Sigmoid colon (tissue), 4 donors: Measurements from ENCODE around the gene COX10.

Source experiments
- POLR2A ChIP-seq, 2 donors: fragments of 450-650 bp; IDR thresholded peaks; one replicate each; pipeline ENCODE4 v1.6.1; 2016; ENCODE audit warnings: antibody characterized with exemption in 2 of 2, mild to moderate bottlenecking in 2 of 2, moderate library complexity in 2 of 2
- POLR2AphosphoS5 ChIP-seq, 4 donors: sonication (generic); formaldehyde crosslinking; IDR thresholded peaks; one replicate each; pipeline ENCODE4 v1.6.1; 2017; ENCODE audit warnings: antibody characterized with exemption in 4 of 4
- TF ChIP-seq, protein P1 (sequence below), 4 experiments: fragments of 450-650 bp in 3 of 4; fragments of 200-600 bp in 1 of 4; IDR thresholded peaks; one replicate each; pipeline ENCODE4 v1.5.1; 2016 to 2019; ENCODE audit warnings: antibody characterized with exemption in 4 of 4, mild to moderate bottlenecking in 3 of 4, moderate library complexity in 2 of 4

DNA sequence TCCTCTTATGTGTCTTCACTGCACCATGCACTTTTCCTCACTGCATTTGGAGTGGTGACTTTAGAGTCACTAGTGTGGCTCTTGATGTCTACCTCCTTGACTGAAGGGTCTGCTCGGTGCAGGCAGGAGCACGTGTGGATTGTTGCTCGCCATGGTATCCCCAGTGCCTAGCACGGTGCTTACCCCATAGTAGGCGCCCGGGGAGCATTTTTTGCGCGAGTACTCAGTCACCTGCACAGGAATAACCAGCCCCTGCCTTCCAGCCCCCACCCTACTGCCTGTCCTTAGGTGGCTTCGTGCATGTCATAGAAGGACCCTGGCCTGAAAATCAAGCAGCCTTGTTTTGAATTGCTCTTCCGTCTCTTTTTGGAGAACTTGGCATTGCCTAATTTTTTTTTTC is 136.1 kb downstream of the COX10 start:
- TF ChIP-seq, protein P1, sequence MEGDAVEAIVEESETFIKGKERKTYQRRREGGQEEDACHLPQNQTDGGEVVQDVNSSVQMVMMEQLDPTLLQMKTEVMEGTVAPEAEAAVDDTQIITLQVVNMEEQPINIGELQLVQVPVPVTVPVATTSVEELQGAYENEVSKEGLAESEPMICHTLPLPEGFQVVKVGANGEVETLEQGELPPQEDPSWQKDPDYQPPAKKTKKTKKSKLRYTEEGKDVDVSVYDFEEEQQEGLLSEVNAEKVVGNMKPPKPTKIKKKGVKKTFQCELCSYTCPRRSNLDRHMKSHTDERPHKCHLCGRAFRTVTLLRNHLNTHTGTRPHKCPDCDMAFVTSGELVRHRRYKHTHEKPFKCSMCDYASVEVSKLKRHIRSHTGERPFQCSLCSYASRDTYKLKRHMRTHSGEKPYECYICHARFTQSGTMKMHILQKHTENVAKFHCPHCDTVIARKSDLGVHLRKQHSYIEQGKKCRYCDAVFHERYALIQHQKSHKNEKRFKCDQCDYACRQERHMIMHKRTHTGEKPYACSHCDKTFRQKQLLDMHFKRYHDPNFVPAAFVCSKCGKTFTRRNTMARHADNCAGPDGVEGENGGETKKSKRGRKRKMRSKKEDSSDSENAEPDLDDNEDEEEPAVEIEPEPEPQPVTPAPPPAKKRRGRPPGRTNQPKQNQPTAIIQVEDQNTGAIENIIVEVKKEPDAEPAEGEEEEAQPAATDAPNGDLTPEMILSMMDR (IDR thresholded peaks at IDR 0.05), result no peak
- TF ChIP-seq POLR2AphosphoS5 (IDR thresholded peaks at IDR 0.05), result no peak
- no peak for TF ChIP-seq POLR2A (IDR thresholded peaks at IDR 0.05)
